AG09309 (cell line): ENCODE measurements around the gene AIF1L.
"Not testable (repeated sequence)": the region's sequence is repeated elsewhere in the genome, so short reads cannot be mapped to it uniquely, and the experiment has no call there.

Experiments used
- DNase-seq: peaks from one replicate; pipeline ENCODE4 v3.0.0-alpha.2; 2010; ENCODE audit warnings: low read depth
- H3K4me3 ChIP-seq: 2 replicates; pipeline ENCODE4 v1.5.1; 2011; ENCODE audit warnings: mild to moderate bottlenecking, low read depth, low read length, moderate library complexity; ENCODE audit not compliant: control insufficient read depth
- TF ChIP-seq, protein P1 (sequence below): IDR thresholded peaks from 2 replicates; pipeline ENCODE4 v1.5.1; 2011; ENCODE audit warnings: mild to moderate bottlenecking, low read depth, low read length, inconsistent platforms; ENCODE audit not compliant: insufficient read depth, control insufficient read depth; ENCODE audit errors: missing control alignments

Gene AIF1L

GRCh38 chr9:131094622-131095021 is 1.7 kb upstream of the AIF1L start:
- peak; percentile 3 for DNase-seq
- TF ChIP-seq, protein P1, sequence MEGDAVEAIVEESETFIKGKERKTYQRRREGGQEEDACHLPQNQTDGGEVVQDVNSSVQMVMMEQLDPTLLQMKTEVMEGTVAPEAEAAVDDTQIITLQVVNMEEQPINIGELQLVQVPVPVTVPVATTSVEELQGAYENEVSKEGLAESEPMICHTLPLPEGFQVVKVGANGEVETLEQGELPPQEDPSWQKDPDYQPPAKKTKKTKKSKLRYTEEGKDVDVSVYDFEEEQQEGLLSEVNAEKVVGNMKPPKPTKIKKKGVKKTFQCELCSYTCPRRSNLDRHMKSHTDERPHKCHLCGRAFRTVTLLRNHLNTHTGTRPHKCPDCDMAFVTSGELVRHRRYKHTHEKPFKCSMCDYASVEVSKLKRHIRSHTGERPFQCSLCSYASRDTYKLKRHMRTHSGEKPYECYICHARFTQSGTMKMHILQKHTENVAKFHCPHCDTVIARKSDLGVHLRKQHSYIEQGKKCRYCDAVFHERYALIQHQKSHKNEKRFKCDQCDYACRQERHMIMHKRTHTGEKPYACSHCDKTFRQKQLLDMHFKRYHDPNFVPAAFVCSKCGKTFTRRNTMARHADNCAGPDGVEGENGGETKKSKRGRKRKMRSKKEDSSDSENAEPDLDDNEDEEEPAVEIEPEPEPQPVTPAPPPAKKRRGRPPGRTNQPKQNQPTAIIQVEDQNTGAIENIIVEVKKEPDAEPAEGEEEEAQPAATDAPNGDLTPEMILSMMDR = no peak
- no peak overlapping the region for H3K4me3 ChIP-seq

DNA sequence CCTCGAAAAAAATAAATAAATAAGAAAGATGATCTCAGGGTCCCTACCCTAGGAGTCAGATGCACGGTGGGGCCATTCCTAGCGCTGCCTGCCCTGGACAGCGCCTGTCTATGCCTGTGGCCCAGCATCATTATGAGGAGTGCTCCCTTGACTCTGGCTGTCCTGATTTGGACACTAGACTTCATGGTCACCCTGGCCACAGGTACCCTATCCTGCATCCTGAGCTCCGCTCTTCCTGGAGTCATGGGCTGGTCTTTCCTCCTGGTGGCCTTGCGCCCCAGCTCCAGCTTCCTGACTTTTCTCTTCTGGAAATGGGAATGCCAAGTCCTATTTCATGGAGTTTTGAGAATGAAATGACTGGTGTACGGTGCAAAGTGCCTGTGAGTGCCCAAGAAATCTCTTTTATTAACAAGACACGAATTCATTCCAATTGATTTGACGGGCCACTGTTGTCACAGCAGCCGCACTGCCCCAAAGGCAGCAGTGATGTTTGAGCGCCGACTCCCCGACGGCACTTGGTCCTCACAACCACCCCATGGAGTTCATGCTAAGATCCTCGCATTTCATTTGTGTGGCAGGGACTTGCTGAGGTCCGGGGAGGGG is 564 bp upstream of the AIF1L start:
- DNase-seq = no peak
- TF ChIP-seq, protein P1 = no peak
- no peak overlapping the region for H3K4me3 ChIP-seq

- TF ChIP-seq, protein P1 = no peak
- DNase-seq = no peak
- no peak overlapping the region for H3K4me3 ChIP-seq
These were observed 1.0 kb downstream of the AIF1L start for GRCh38 chr9:131097126-131097947.

DNA sequence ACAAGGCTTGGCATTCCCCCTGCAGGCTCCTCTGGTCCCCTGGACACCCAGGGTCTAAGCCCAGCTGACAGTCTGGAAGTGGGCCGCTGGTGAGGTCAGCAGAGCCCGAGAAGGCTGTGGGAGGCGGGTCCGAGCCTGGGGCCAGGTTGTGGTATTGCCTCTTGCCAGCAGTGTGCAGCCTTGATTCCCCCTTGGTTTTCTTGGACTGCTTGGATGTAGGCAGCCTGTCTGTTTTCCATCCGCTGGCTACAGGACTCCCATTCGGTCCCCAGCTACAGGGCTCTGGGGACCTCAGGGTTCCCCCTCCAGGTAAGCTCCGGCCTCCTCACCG is 1.6 kb downstream of the AIF1L start:
- no peak for DNase-seq
- no peak overlapping the region for H3K4me3 ChIP-seq
- TF ChIP-seq, protein P1 = no peak

GRCh38 chr9:131098391-131099101 is 2.2 kb downstream of the AIF1L start:
- TF ChIP-seq, protein P1 = no peak
- no peak overlapping the region for H3K4me3 ChIP-seq
- DNase-seq = no peak

DNA sequence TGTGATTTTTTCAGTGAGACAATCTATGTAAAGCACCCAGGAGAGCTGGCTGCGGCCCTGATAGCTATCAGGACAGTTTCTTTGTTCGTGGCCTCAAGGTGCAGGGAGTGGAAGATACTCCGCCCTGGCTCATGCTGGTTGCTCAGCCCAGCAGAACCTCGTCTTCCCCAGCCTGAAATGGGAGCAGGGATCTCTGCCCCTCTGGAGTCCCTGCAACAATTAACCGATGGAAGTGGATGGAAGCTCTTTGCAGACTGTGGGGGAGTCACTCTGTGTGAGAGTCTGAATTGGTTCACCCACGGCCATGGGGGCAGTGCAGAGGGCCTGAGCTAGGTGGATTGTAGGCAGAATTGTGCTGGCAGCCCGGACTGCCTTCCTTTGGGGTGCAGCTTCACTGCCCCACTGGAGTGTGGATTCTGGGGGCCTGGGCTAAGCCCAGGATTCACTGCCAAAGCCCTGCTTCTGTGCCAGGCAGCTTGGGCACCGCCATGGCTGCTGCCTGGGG is 2.8 kb downstream of the AIF1L start:
- TF ChIP-seq, protein P1 = no peak
- no peak overlapping the region for H3K4me3 ChIP-seq
- no peak for DNase-seq

DNA sequence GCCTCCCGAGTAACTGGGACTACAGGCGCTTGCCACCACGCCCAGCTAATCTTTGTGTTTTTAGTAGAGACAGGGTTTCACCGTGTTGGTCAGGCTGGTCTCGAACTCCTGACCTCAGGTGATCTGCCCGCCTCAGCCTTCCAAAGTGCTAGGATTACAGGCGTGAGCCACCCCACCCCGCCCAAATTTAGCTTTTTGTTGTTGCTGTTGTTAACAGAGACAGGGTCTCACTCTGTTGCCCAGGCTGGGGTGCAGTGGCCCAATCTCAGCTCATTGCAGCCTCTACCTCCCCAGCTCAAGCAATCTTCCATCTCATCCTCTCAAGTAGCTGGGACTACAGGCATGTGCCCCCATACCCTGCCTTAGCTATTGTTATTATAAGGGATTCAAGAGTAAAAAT is 3.5 kb downstream of the AIF1L start:
- H3K4me3 ChIP-seq, DNase-seq: not testable (repeated sequence)
